ENCODE data around the gene CDCP2.

The CDCP2 gene

GRCh38 chr1:54138994-54139393, 13.8 kb downstream of the CDCP2 start:
- TF ChIP-seq CTCF (IDR thresholded peaks at IDR 0.05; ENCODE audit: control insufficient read depth, extremely low read depth, insufficient read depth), result no peak
- DNase-seq (ENCODE audit: low read depth), result no peak
- H3K4me3 ChIP-seq (ENCODE audit: low read depth, low read length), result no peak overlapping the region

- no peak overlapping the region for H3K4me3 ChIP-seq (ENCODE audit: low read depth, low read length)
- DNase-seq (ENCODE audit: low read depth), result peak; percentile 34
- no peak for TF ChIP-seq CTCF (IDR thresholded peaks at IDR 0.05; ENCODE audit: control insufficient read depth, extremely low read depth, insufficient read depth)
These were observed 15.2 kb downstream of the CDCP2 start for GRCh38 chr1:54137534-54138061.

GRCh38 chr1:54136963-54137533, 15.8 kb downstream of the CDCP2 start:
- no peak for DNase-seq (ENCODE audit: low read depth)
- no peak for TF ChIP-seq CTCF (IDR thresholded peaks at IDR 0.05; ENCODE audit: control insufficient read depth, extremely low read depth, insufficient read depth)

GRCh38 chr1:54136269-54136896, 16.4 kb downstream of the CDCP2 start:
- no peak overlapping the region for H3K4me3 ChIP-seq (ENCODE audit: low read depth, low read length)
- no peak for TF ChIP-seq CTCF (IDR thresholded peaks at IDR 0.05; ENCODE audit: control insufficient read depth, extremely low read depth, insufficient read depth)
- no peak for DNase-seq (ENCODE audit: low read depth)

More at GRCh38 chr1:54136963-54137533, 15.8 kb downstream of the CDCP2 start:
- H3K4me3 ChIP-seq (ENCODE audit: low read depth, low read length), result no peak overlapping the region

GRCh38 chr1:54135436-54136120, 17.2 kb downstream of the CDCP2 start:
- TF ChIP-seq CTCF (IDR thresholded peaks at IDR 0.05; ENCODE audit: control insufficient read depth, extremely low read depth, insufficient read depth), result no peak
- no peak for DNase-seq (ENCODE audit: low read depth)
- H3K4me3 ChIP-seq (ENCODE audit: low read depth, low read length), result no peak overlapping the region

GRCh38 chr1:54134295-54134694, 18.5 kb downstream of the CDCP2 start:
- DNase-seq (ENCODE audit: low read depth), result no peak
- H3K4me3 ChIP-seq (ENCODE audit: low read depth, low read length), result no peak overlapping the region
- TF ChIP-seq CTCF (IDR thresholded peaks at IDR 0.05; ENCODE audit: control insufficient read depth, extremely low read depth, insufficient read depth), result no peak
